ENCODE data around the gene WWP2. TPM values are rescaled to one million over a fixed set of nuclear protein-coding genes. Genes with fewer than 3 reads are reported as not detected.
"Not testable (repeated sequence)": the region's sequence is repeated elsewhere in the genome, so short reads cannot be mapped to it uniquely, and the experiment has no call there.

WWP2 gene
- total RNA-seq, 2 donors from 2014 or later: 83.3 to 102 TPM

DNA sequence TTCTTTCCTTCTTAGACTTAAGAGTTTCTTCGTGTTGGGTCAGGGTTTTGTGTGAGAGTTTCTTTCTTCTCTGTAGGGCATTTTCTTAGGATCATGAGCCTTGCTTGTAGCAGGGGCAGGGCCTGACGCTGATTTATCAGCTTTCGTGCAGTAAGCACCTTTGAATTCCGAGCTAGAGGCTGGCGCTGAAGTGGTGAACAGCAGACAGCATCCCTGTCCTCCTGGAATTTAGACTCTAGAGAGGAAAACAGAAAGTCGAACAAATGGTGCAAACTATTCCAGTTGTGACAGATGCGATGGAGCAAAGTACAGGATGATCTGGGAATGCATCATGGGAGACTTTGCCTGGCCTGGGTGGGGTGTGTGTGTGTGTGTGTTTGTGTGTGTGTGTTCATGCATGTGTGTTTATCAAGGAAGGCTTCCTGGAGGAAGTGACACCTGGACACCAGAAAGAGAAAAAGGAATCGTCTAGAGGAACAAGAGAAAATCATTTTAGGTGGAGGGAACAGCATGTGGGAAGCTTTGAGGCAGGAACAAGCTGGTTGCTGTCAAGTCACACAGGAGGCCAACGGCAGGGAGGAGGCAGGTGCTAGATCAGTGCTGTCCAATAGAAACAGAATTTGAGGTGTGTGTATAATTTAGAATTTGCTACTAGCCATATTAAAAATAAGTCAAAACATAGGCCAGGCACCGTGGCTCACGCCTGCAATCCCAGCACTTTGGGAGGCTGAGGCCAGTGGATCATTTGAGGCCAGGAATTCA is 60.2 kb downstream of the WWP2 start:
- intact Hi-C loops (cut with DNase I, micrococcal nuclease): no loop called here
- DNase-seq: no peak
- ATAC-seq: peak; percentile 76

DNA sequence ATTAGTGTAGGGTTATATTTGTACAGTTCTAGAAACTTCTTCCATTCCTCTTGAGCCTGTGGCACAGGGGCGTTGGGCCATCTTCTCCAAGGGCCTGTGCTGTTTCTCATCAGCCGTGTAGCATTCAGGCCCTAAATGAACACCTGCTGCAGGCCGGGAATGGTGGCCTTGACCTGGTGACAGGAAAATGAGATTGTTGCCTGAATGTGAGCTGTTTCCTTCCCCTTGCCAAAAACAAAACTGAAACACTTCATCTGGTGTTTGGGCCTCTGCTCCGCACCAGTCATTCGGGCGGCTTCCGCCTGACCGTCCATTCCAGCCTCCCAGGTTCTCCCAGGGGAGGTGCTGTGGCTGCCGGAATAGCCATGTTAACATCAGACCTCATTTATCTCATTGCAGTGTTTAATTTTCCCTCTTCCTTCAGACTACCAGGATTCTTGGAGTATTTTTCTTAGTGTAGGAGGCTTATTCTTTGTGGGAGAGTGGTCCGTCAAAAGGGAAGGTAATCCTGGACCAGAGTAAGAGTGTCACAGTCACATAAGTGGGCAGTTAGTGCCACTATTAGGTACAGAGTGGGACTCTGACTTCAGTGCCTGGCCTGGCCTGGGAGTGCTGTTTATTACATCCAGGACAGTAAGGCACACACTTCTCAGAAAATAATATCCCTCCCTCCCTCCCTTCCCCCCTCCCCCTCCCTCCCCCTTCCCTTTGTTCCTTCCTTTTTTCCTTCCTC is 61.9 kb downstream of the WWP2 start:
- ATAC-seq: peak; percentile 13
- DNase-seq: peak in 1 of 2 donors; percentile 26
- intact Hi-C loops (cut with DNase I, micrococcal nuclease): no loop called here

DNA sequence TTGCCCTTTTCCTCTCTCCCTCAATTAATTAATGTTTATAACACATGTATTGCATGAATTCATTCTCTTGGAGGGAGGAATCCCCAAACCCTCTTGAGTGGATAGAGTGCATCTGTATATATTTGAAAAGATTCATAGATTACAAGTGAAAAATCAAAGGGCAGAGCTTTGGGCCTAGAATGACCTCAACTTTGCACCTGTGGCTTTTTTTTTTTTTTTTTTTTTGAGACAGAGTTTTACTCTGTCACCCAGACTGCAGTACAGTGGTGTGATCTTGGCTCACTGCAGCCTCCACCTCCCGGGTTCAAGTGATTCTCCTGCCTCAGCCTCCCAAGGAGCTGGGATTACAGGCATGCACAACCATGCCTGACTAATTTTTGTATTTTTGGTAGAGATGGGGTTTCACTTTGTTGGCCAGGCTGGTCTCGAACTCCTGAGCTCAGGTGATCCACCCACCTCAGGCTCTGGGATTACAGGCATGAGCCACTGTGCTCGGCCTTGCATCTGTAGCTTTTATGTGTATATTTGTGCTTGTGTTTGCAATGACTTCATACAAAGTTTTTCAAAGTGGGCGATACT is 62.5 kb downstream of the WWP2 start:
- ATAC-seq; DNase-seq; intact Hi-C loops (cut with DNase I, micrococcal nuclease): not testable (repeated sequence)

DNA sequence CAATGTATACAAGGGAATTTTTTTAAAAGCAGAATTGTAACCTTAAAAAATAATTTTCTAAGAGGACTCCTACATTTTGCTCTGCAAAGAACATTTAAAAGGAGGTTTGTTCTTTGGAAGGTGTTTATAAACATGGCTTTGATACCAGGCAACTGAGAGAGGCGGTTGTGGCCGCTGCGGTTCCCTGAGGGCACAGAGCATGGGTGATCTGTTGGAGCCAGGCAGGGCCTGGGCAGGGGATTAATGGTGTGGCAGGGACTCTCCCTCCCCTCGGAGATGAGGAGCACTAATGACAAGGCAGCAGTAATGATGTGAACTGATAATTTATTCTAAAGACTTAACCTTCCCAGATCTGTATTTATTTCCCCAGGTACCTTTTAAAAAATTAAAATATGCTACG is 65.4 kb downstream of the WWP2 start:
- intact Hi-C loops (cut with DNase I, micrococcal nuclease): no loop called here
- ATAC-seq (no peak), DNase-seq (no peak)

DNA sequence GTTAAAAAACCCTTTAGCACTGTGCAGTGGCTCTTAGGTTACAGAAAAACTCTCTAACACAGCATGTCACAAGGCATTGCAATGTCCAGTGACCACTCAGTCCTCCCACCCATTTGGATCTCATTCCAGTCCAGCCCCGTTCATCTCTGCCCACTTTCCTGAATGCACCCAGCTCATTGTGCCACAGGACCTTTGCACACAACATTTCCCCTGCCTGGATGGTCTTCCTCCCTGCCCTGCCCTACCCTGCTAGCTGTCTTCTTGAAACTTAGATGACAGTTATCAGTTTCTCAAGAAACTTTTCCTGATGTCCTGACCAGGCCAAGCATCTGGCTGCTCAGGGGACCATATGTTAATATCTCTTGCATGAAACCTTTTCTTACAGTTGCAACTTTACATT is 67.2 kb downstream of the WWP2 start:
- no peak for ATAC-seq

DNA sequence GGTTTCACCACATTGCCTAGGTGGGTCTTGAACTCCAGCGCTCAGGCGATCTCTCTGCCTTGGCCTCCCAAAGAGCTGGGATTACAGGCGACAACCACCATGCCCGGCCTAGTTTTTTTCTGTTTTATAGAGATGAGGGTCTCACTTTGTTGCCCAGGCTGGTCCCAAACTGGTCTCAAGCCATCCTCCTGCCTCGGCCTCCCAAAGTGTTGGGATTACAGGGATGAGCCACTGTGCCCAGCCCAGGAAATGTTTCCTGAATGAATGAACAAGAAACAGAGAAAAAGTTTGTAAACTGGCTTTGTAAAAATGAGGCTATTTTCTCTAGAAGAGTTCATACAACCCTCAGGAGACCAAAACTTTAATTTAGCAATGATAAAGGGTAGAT is 68.0 kb downstream of the WWP2 start:
- intact Hi-C loops (cut with DNase I, micrococcal nuclease): no loop called here
- ATAC-seq: no peak
- DNase-seq: no peak

More for the DNA sequence above, 67.2 kb downstream of the WWP2 start:
- DNase-seq: no peak
- intact Hi-C loops (cut with DNase I, micrococcal nuclease): no loop called here

DNA sequence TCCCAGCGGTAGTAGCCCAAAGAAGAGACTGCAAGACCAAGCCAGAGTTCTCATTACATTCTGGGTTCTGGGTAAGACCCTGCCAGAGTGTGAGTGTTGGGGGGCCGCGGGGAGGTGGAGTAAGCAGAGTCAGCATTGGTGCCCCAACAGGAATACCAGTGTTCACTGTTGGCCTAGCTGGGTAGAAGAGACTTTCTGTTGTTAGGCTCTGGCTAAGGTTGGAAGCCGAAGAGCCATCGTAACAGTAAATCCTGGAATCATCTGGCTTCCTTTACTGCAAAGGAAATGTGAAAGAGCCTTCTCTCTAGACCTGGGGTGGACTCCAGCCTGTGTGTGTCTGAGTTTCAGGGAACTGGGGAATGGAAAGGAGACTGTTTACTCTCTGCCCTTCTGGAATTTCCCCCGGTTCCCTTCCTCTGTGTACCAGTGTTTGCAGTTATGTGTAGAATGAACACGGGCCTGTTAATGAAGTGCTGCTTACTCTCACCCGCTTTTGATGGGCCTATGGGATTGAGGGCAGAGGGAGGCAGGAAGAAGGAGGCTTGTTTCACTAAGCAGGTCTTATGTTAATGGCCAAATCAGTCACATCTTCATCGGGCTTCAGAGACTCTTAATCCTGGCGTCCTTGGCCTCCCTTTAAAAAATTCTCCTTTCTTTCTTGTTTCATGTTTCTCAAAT is 68.5 kb downstream of the WWP2 start:
- DNase-seq (no peak), ATAC-seq (peak; percentile 42)
- intact Hi-C loops (cut with DNase I, micrococcal nuclease): no loop called here

DNA sequence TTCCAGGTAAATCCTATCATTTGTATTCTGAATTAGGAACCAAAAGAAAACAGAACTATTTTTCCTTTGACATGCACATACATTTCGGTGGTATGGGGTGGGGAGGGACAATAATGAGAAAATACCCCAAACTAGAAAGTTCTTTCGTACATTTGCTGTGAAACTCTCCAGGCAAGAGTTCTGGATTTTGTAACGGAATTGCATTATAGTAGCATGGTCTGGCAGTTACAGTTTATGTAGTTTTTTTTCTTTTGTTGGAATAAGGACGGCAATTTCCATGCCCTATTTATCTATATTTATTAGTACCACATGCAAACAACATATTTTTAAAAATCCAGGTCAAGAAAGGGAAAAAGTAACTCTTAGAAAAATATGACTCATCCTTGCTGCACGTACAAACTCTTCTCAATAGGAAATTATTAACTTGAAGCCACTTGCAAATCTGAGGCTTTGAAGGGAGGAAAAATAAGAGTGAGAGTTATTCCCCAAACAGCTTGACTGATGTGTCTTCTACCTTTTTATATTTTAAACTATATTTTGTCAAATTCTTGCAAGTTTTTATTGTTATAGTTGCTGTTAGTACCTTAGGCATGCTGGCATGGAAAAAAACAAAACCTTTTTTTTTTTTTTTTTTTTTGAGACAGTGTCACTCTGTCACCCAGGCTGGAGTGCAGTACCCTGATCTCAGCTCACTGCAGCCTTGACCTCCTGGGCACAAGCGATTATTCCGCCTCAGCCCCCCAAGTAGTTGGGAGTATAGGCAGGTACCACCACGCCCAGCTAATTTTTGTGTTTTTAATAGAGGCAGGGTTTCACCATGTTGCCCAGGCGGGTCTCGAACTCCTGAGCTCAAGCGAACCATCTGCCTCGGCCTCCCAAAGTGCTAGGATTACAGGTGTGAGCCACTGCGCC is 69.3 kb downstream of the WWP2 start:
- intact Hi-C loops (cut with DNase I, micrococcal nuclease): no loop called here
- peak; percentile 29 for ATAC-seq
- DNase-seq: no peak

DNA sequence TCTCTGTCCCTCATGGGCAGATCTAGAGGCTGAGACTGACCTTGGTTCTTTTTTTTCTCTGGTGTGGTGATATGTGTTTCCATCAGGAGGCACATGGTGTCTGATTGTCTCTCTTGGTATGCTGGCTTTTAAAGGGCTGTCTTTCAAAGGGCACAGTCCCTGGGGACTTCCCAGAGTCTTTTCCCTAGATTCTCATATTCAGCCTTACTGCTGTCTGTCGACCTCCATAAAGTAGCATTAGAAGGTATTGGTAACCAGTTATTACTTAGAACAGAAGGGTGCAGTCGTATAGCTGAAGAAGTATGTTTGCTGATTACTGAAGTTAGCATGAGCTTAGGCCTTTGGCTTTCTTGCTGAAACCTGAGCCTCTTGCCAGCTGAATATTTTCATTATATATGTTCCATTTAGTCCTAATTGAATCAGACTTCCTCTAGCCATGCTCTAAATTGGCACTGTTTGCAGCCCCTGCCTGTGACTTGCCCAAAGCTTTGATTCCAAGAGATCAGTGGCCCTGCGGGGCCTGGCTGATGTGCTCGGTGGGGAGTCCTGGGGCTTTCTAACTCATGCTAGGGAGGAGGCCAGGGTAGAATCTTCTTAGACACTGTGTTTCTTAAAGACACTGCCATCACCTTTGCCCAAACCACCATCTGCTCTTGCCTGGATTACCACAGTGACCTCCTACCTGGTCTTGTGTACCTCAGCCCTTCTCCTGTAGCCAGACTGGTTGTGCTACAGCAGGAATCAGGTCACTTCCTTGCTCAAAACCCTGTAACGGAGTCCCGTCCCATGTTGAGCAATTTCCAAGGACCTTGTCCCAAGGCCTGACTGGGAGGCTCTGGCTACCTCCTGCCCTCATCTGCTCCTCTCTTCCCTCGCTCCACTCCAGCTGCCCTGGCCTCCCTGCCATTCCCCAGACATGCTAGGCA is 71.5 kb downstream of the WWP2 start:
- intact Hi-C loops (cut with DNase I, micrococcal nuclease): no loop called here
- DNase-seq (peak in 1 of 2 donors; percentile 46), ATAC-seq (peak; percentile 55)

DNA sequence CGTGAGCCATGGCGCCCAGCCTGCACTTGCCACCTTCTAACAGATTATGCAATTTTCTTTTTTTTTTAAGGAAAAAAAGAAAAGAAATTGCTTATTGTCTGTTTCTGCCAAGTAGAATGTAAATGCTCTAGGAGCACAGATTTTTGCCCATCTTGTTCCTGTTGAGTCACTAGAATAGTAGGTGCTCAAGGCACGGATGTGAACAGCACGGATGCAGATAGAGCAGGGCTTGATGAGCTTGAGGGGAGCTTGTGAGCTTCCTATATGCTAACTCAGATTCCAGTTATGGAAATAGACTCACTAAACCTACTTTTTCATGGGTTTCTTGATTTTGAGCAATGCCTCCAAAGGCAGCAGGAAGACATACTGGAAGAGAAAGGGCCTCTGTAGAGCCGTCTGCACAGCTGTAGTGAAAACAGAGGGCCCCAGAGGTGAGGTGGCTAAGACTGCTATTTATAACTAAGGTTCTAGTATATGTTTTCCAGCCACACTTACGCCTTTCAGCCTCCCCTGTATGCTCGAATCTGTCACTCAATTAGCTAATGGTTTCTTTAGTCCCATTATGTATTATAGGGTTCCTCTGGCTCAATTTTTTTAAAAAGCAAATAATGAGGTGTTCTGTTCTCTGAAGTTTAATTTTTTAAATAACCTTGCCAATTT is 72.8 kb downstream of the WWP2 start:
- DNase-seq: no peak
- intact Hi-C loops (cut with DNase I, micrococcal nuclease): no loop called here
- no peak for ATAC-seq

DNA sequence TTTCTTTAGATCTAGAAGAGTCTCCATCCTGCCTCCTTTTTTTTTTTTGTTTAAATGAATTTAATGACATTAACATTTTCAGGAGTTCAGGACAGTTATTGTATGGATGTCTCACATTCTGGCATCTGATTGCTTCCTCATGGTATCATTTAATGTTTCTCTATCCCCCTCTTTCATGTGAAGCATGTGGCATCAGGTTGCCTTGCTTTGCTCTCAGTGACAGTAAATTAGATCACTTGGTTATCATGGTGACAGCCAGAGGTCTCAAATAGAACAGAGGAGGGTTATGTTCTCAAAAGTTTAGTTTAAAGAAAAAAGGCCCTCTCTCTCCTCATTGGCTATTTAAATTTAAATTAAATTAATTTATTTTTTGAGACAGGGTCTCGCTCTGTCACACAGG is 74.1 kb downstream of the WWP2 start:
- ATAC-seq: no peak
- DNase-seq: no peak

DNA sequence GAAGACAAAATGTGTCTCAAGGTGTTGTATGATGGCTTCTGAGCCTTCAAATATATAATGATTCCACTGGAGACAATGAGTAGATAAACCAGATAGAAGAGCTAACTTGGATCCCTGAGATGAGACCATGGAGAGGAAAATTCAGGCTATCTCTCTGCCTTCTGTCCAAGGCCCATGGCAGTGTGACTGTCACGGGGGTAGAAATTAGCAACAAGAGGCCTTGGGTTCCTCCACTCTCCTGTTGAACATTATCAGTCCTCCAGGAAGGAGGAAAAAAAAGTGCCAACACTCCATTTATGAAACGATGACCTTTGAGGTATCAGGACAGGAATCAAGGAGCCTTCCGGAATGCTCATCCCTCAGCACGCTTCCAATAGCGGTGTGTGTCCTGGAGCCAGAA is 75.2 kb downstream of the WWP2 start:
- intact Hi-C loops (cut with DNase I, micrococcal nuclease): no loop called here
- no peak for ATAC-seq
- DNase-seq: no peak

More for the DNA sequence above, 74.1 kb downstream of the WWP2 start:
- intact Hi-C loops (cut with DNase I, micrococcal nuclease): no loop called here

DNA sequence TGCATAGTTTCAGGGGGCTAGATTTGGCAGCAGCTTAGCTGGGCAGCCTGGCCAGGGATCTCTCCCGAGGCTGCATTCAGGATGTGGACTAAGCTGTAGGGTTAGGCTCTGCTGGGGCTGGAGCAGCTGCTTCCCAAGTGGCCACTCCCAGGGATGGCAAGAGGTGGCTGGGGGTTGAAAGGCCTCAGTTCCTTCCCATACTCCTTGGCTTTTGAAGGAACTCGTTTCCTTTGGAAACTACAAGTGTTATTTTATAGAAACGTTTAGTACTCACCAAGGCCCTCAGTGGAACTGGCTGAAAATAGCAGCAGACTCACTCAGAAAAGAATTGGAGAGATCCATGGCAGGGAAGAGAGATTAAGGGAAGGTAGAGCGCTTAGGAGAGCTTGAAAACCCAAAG is 76.4 kb downstream of the WWP2 start:
- no peak for DNase-seq
- ATAC-seq: peak; percentile 27
- intact Hi-C loops (cut with DNase I, micrococcal nuclease): no loop called here

DNA sequence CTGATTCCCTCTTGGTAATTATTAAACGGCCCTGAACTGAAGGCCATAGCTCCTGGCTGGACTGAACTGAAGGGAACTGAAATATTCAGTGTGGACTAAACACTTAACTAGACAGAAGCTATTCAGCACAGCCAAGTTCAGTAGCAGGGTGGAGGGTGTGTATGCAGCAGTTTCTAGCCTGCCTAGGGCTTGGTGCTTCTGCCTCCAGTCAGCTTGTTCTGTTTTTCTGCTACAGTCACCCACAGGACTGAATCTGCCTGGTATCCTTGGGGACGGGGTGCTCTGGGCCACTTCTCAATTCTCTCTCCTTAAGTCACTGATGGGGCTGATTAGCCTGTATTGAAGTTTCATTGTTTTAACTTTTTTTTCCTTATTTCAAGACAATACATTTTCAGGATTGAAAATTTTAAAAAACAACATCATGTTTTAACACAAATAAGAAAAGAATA is 77.1 kb downstream of the WWP2 start:
- intact Hi-C loops (cut with DNase I, micrococcal nuclease): no loop called here
- ATAC-seq (peak; percentile 75), DNase-seq (no peak)

DNA sequence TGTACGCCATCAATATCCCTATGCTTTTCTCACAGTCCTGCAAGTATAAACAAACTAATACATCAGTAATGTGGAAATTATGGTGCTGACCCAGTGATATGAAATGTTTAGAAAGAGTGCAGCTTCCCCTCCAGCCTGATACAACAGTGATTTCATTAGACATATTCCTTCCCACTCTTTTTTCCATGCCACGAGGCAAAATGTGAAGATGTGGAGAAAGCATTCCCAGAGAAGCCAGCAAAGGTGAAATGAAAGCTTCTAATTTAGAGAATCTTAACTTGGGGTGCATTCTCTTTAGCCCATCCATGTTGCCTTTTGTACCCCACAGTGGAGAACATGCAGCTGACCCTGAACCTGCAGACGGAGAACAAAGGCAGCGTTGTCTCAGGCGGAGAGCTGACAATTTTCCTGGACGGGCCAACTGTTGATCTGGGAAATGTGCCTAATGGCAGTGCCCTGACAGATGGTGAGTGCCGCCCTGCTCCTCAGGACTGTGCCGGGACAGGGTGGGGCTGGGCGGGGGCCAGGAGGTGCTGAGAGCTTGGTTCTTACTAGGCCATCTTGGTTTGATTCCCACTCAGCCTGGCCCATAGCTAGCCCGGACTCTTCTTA is 77.8 kb downstream of the WWP2 start:
- DNase-seq (peak; percentile 76 to 85), ATAC-seq (peak; percentile 83)
- intact Hi-C loops (cut with DNase I, micrococcal nuclease): no loop called here

DNA sequence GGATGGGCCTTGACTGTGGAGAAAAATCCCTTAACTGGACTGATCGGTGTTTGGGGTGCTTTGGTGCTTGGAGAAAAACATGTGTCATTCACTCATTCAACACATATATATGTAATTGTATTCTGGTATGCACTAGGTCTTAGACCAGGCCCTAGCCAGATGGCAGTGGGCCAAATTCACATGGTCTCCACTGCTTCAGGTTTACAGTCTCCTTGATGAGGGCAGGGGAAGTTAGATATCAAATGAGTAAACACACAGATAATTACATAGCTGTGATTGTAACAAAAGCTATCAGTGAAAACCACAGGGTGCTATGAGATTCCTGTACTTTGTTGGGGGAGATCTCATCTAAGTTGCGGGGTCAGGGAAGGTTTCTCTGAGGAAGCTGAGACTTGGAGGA is 78.8 kb downstream of the WWP2 start:
- ATAC-seq (peak; percentile 55), DNase-seq (peak; percentile 78 to 81)
- intact Hi-C loops (cut with DNase I, micrococcal nuclease): no loop called here

DNA sequence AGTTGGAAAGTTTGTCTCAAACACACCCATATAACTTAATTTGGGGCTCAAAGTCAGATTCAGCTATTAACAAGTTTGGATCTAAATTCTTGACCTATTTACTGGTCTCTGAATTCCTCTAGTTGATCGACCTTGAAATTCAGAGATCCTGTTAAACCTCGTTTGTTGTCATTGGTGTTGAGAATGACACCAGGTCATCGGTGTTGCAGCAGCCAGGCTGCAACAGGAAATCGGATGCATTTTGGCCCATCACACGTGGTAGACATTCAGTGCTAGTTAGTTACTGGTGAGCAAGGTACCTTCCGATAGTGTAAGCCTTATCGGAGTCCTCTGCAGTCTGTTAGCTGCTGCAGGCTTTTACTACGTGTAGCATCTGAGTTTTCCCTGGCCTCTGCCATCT is 82.3 kb downstream of the WWP2 start:
- ATAC-seq (no peak), DNase-seq (no peak)
- intact Hi-C loops (cut with DNase I, micrococcal nuclease): no loop called here

Data from left colon (tissue), 2 donors.